SK-N-SH (cell line): ENCODE measurements around the gene OPA1. TPM values are rescaled to one million over a fixed set of nuclear protein-coding genes. Genes with fewer than 3 reads are reported as not detected.

Experiments used
- CTCF ChIA-PET: fragments of 300-600, 350-600 bp; formaldehyde crosslinking; extraction: SDS; loops from one replicate; lab custom pipeline; 2021; lab: Yijun Ruan, JAX
- POLR2A ChIA-PET: fragments of 350-600 bp; sonication (Branson Sonifier 250); formaldehyde crosslinking; extraction: SDS; loops from one replicate; lab custom pipeline; 2020; ENCODE audit warnings: antibody characterized with exemption, inconsistent platforms; lab: Yijun Ruan, JAX
- DNase-seq: peaks from one replicate; pipeline ENCODE4 v3.0.0; 2012
- H2AFZ ChIP-seq: fragments of 200-600 bp; sonication (generic); 2 replicates; pipeline ENCODE4 v1.8.1; 2016; ENCODE audit warnings: antibody characterized with exemption, mild to moderate bottlenecking, low read depth
- H3F3A ChIP-seq: fragments of 200-600 bp; sonication (generic); replicated peaks from 2 replicates; pipeline ENCODE3; 2016; ENCODE audit warnings: antibody characterized with exemption, mild to moderate bottlenecking; ENCODE audit not compliant: insufficient read depth
- H3K27ac ChIP-seq, 2 experiments: fragments of 200-500 bp in 1 of 2; fragments of 200-600 bp in 1 of 2; sonication (Bioruptor generic) in 1 of 2; sonication (generic), shearing (Covaris generic) in 1 of 2; 2 replicates each; pipeline versions ENCODE4 v1.5.1 to v1.6.1; 2014 to 2016; ENCODE audit warnings: low read depth in 2 of 2, inconsistent platforms in 1 of 2, low read length in 1 of 2, mild to moderate bottlenecking in 1 of 2, mixed read lengths in 1 of 2
- H3K27me3 ChIP-seq: fragments of 200-600 bp; sonication (generic), shearing (Covaris generic); 2 replicates; pipeline ENCODE4 v1.6.1; 2016; ENCODE audit warnings: mixed run types; ENCODE audit not compliant: insufficient read depth
- H3K36me3 ChIP-seq, 2 experiments: fragments of 200-500 bp in 1 of 2; fragments of 200-600 bp in 1 of 2; sonication (Bioruptor generic) in 1 of 2; sonication (generic) in 1 of 2; replicated peaks in 1 of 2; 2 replicates each; pipeline versions ENCODE3 to v1.5.1; 2014 to 2016; ENCODE audit warnings: low read length in 1 of 2, mild to moderate bottlenecking in 1 of 2; ENCODE audit not compliant: insufficient read depth in 2 of 2, control insufficient read depth in 1 of 2
- H3K4me1 ChIP-seq, 2 experiments: fragments of 200-500 bp in 1 of 2; fragments of 200-600 bp in 1 of 2; sonication (Bioruptor generic) in 1 of 2; sonication (generic), shearing (Covaris generic) in 1 of 2; 2 replicates each; pipeline versions ENCODE4 v1.5.1 to v1.6.1; 2014 to 2016; ENCODE audit warnings: low read depth in 1 of 2, low read length in 1 of 2, mixed run types in 1 of 2; ENCODE audit not compliant: insufficient read depth in 2 of 2, control insufficient read depth in 1 of 2
- H3K4me2 ChIP-seq: fragments of 200-600 bp; sonication (generic), shearing (Covaris generic); 2 replicates; pipeline ENCODE4 v1.6.1; 2017; ENCODE audit warnings: mixed run types
- H3K4me3 ChIP-seq, 2 experiments: fragments of 200-500 bp in 1 of 2; fragments of 200-600 bp in 1 of 2; sonication (Bioruptor generic) in 1 of 2; sonication (generic), shearing (Covaris generic) in 1 of 2; 2 replicates each; pipeline versions ENCODE4 v1.5.1 to v1.8.1; 2014 to 2016; ENCODE audit warnings: low read depth in 2 of 2, inconsistent platforms in 1 of 2, low read length in 1 of 2, mild to moderate bottlenecking in 1 of 2, mixed read lengths in 1 of 2, moderate library complexity in 1 of 2
- H3K79me2 ChIP-seq: fragments of 200-600 bp; sonication (generic); 2 replicates; pipeline ENCODE4 v1.8.1; 2017; ENCODE audit warnings: mild to moderate bottlenecking; ENCODE audit not compliant: insufficient read depth
- H3K9ac ChIP-seq: fragments of 200-600 bp; sonication (generic); 2 replicates; pipeline ENCODE4 v1.6.1; 2017; ENCODE audit warnings: mixed run types
- H3K9me2 ChIP-seq: fragments of 200-600 bp; sonication (generic); 2 replicates; pipeline ENCODE4 v1.6.1; 2017; ENCODE audit warnings: mixed run types
- H3K9me3 ChIP-seq: fragments of 200-600 bp; sonication (generic); 2 replicates; pipeline ENCODE4 v1.6.1; 2017; ENCODE audit warnings: mixed run types, mild to moderate bottlenecking, moderate library complexity
- H4K20me1 ChIP-seq: fragments of 200-600 bp; sonication (generic); 2 replicates; pipeline ENCODE4 v1.6.1; 2017; ENCODE audit warnings: mild to moderate bottlenecking, mixed run types; ENCODE audit not compliant: insufficient read depth
- CHD2 ChIP-seq: fragments of 150-350 bp; IDR thresholded peaks from 2 replicates; pipeline ENCODE4 v1.6.1; 2018; ENCODE audit warnings: low read length; ENCODE audit not compliant: partially characterized antibody
- ELF1 ChIP-seq: IDR thresholded peaks from 2 replicates; pipeline ENCODE4 v1.4.0; 2012
- EP300 ChIP-seq, 2 experiments: IDR thresholded peaks; 2 replicates each; pipeline versions ENCODE4 v1.4.0 to v1.6.1; 2012; ENCODE audit warnings: borderline replicate concordance in 1 of 2, low read depth in 1 of 2, low read length in 1 of 2
- FOXJ3 ChIP-seq: sonication (generic); formaldehyde crosslinking; IDR thresholded peaks from 2 replicates; pipeline ENCODE4 v1.5.1; 2020; ENCODE audit warnings: mild to moderate bottlenecking, missing genetic modification reagents
- FOXM1 ChIP-seq: IDR thresholded peaks from 2 replicates; pipeline ENCODE4 v1.4.0; 2012; ENCODE audit warnings: low read depth, mild to moderate bottlenecking
- GABPA ChIP-seq: IDR thresholded peaks from 2 replicates; pipeline ENCODE4 v1.4.0; 2012; ENCODE audit warnings: low read depth, mild to moderate bottlenecking
- GATA2 ChIP-seq: sonication (generic); formaldehyde crosslinking; IDR thresholded peaks from 2 replicates; pipeline ENCODE4 v1.5.0; 2020; ENCODE audit warnings: mild to moderate bottlenecking, missing genetic modification reagents
- JUND ChIP-seq: IDR thresholded peaks from 2 replicates; pipeline ENCODE4 v1.4.0; 2012
- MEF2A ChIP-seq: IDR thresholded peaks from 2 replicates; pipeline ENCODE4 v1.4.0; 2012; ENCODE audit warnings: low read depth, borderline replicate concordance
- POLR2AphosphoS5 ChIP-seq: IDR thresholded peaks from 2 replicates; pipeline ENCODE4 v1.6.1; 2012; ENCODE audit warnings: low read depth, low read length
- RXRA ChIP-seq: IDR thresholded peaks from 2 replicates; pipeline ENCODE4 v1.4.0; 2012; ENCODE audit warnings: low read depth, mild to moderate bottlenecking, borderline replicate concordance
- SIN3A ChIP-seq: IDR thresholded peaks from 2 replicates; pipeline ENCODE4 v1.6.1; 2012; ENCODE audit warnings: low read depth, mild to moderate bottlenecking, low read length, moderate library complexity, borderline replicate concordance
- TAF1 ChIP-seq: IDR thresholded peaks from 2 replicates; pipeline ENCODE4 v1.6.1; 2012; ENCODE audit warnings: low read depth, mild to moderate bottlenecking, low read length, moderate library complexity, borderline replicate concordance
- TCF12 ChIP-seq: IDR thresholded peaks from 2 replicates; pipeline ENCODE4 v1.4.0; 2012
- TEAD4 ChIP-seq: IDR thresholded peaks from 2 replicates; pipeline ENCODE4 v1.4.0; 2012; ENCODE audit warnings: mild to moderate bottlenecking, borderline replicate concordance; ENCODE audit not compliant: insufficient read depth
- USF1 ChIP-seq: IDR thresholded peaks from 2 replicates; pipeline ENCODE4 v1.4.0; 2012; ENCODE audit warnings: low read depth, borderline replicate concordance
- YY1 ChIP-seq: IDR thresholded peaks from 2 replicates; pipeline ENCODE4 v1.4.0; 2012; ENCODE audit warnings: low read depth, mild to moderate bottlenecking
- WGBS: methylation state at CpG from one replicate; pipeline ENCODE4 v1.1.6; 2017; ENCODE audit warnings: low lambda C conversion rate; 5-methylcytosine and 5-hydroxymethylcytosine counted together
- polyA plus RNA-seq, 3 experiments: library from polyadenylated mRNA; depleted of rRNA; stranded (reverse); fragments of >200 nt; gene quantifications; 2 replicates each; pipeline ENCODE4 v1.2.3, GENCODE V29; 2012
- TF ChIP-seq, protein P1 (sequence below): IDR thresholded peaks from 2 replicates; pipeline ENCODE4 v1.4.0; 2012; ENCODE audit warnings: low read depth
- TF ChIP-seq, protein P2 (sequence below): fragments of 150-350 bp; IDR thresholded peaks from 2 replicates; pipeline ENCODE4 v1.6.1; 2016; ENCODE audit warnings: mild to moderate bottlenecking, low read depth, low read length
- TF ChIP-seq, protein P3 (sequence below): IDR thresholded peaks from 2 replicates; pipeline ENCODE4 v1.4.0; 2012; ENCODE audit warnings: low read depth, borderline replicate concordance

OPA1 gene
- polyA plus RNA-seq, 1 of the 3 experiments (the other 2 are of a cell fraction): 11.4 TPM

DNA sequence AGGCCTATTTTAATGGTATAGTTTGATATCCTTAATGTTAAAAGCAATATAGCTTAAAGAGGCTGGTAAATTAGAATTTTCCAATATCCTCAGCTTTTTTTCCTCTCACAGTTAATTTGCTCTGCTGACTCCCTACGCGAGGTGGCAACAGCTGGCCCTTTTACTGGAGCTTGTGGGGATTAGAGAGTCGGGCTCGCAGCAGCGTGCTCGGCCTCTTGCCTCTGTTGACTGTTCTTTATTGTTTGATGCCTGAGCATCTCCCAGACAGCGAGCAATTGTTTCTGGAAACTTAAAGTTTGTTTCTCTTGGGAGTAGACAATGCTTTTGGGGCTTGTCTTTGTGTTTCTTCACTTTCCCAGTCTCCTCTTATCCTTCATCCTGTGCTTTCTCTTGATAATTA, 80.8 kb downstream of the OPA1 start:
- H3K9ac ChIP-seq: no peak overlapping the region
- WGBS: 100% methylated on average over 7 of the region's 7 CpGs
- no peak for DNase-seq
- POLR2A ChIA-PET: no interaction called here
- no peaks in the 10 kb centered on the region for H4K20me1 ChIP-seq
- H3F3A ChIP-seq: no peaks in the 10 kb centered on the region
- H3K9me3 ChIP-seq: no peaks in the 10 kb centered on the region
- no peak overlapping the region for H3K4me2 ChIP-seq
- CTCF ChIA-PET: interaction anchor here (0.6 to 1.7 kb wide), 4 partner anchors 12 to 642 kb away, joined by 3 to 8 read pairs (median 3); no protein-coding TSS in a partner anchor
- no peaks in the 10 kb centered on the region for H3K9me2 ChIP-seq
- H3K36me3 ChIP-seq: peaks cover 56 to 63% of the 10 kb centered on the region in 2 experiments
- TF ChIP-seq POLR2AphosphoS5 (no peak), SIN3A (no peak), EP300 (IDR thresholded peaks at IDR 0.05; ENCODE audit: borderline replicate concordance in 1 of 2, low read depth in 1 of 2, low read length in 1 of 2) (no peak), CHD2 (no peak), MEF2A (no peak), TCF12 (no peak), ELF1 (no peak), TEAD4 (no peak), RXRA (no peak), FOXJ3 (CRISPR knock-in tag) (no peak), USF1 (no peak), JUND (no peak), GABPA (no peak), FOXM1 (no peak), GATA2 (CRISPR knock-in tag) (no peak), TAF1 (no peak), YY1 (no peak)
- TF ChIP-seq, protein P1, sequence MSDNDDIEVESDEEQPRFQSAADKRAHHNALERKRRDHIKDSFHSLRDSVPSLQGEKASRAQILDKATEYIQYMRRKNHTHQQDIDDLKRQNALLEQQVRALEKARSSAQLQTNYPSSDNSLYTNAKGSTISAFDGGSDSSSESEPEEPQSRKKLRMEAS: no peak
- TF ChIP-seq, protein P2, sequence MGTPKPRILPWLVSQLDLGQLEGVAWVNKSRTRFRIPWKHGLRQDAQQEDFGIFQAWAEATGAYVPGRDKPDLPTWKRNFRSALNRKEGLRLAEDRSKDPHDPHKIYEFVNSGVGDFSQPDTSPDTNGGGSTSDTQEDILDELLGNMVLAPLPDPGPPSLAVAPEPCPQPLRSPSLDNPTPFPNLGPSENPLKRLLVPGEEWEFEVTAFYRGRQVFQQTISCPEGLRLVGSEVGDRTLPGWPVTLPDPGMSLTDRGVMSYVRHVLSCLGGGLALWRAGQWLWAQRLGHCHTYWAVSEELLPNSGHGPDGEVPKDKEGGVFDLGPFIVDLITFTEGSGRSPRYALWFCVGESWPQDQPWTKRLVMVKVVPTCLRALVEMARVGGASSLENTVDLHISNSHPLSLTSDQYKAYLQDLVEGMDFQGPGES: no peak
- TF ChIP-seq, protein P3, sequence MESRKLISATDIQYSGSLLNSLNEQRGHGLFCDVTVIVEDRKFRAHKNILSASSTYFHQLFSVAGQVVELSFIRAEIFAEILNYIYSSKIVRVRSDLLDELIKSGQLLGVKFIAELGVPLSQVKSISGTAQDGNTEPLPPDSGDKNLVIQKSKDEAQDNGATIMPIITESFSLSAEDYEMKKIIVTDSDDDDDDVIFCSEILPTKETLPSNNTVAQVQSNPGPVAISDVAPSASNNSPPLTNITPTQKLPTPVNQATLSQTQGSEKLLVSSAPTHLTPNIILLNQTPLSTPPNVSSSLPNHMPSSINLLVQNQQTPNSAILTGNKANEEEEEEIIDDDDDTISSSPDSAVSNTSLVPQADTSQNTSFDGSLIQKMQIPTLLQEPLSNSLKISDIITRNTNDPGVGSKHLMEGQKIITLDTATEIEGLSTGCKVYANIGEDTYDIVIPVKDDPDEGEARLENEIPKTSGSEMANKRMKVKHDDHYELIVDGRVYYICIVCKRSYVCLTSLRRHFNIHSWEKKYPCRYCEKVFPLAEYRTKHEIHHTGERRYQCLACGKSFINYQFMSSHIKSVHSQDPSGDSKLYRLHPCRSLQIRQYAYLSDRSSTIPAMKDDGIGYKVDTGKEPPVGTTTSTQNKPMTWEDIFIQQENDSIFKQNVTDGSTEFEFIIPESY: no peak
- TF ChIP-seq, all 33 proteins: peak for 0
- H3K27ac ChIP-seq: no peak overlapping the region
- H3K27me3 ChIP-seq: no peaks in the 10 kb centered on the region
- peaks cover 0 to 3% of the 10 kb centered on the region in 2 experiments; a peak in 3 of 4 replicates for H3K4me1 ChIP-seq
- H3K4me3 ChIP-seq: no peak overlapping the region
- no peak overlapping the region for H2AFZ ChIP-seq
- no peaks in the 10 kb centered on the region for H3K79me2 ChIP-seq
